Cardiac muscle cell (in vitro differentiated cells and primary cell): ENCODE data around the gene FOXD1. TPM values are rescaled to one million over a fixed set of nuclear protein-coding genes. Genes with fewer than 3 reads are reported as not detected.

ENCODE experiments used
- DNase-seq, 2 donors: peaks; one replicate each; pipeline versions ENCODE4 v3.0.0 to v3.0.0-alpha.2; 2010 to 2017; ENCODE audit warnings: low read depth in 1 of 2, low spot score in 1 of 2
- H3K27ac ChIP-seq: fragments of 200-600 bp; sonication (generic); 2 replicates; pipeline ENCODE4 v1.5.1; 2016
- H3K27me3 ChIP-seq: fragments of 200-600 bp; sonication (generic); 2 replicates; pipeline ENCODE4 v1.6.0; 2016; ENCODE audit warnings: control low read depth
- H3K36me3 ChIP-seq: fragments of 200-600 bp; sonication (generic); 2 replicates; pipeline ENCODE4 v1.5.1; 2016; ENCODE audit warnings: control low read depth
- H3K4me1 ChIP-seq: fragments of 200-600 bp; sonication (generic); 2 replicates; pipeline ENCODE4 v1.8.1; 2017; ENCODE audit warnings: low read depth, mild to moderate bottlenecking, mixed run types
- H3K4me3 ChIP-seq: fragments of 200-600 bp; sonication (generic); 2 replicates; pipeline ENCODE4 v1.5.1; 2016; ENCODE audit warnings: mild to moderate bottlenecking
- H3K9me3 ChIP-seq: fragments of 200-600 bp; sonication (generic); 2 replicates; pipeline ENCODE4 v1.5.1; 2017; ENCODE audit warnings: low read depth, mild to moderate bottlenecking, control low read depth
- CTCF ChIP-seq: IDR thresholded peaks from 2 replicates; pipeline ENCODE4 v1.5.1; 2012; ENCODE audit warnings: low read depth, mild to moderate bottlenecking, low read length
- polyA plus RNA-seq: library from polyadenylated mRNA; unstranded; fragments of >200 nt; fragmentation: Nextera tagmentation; extraction: Ambion mirVana; gene quantifications from 2 replicates; pipeline ENCODE4 v1.2.1, GENCODE V29; 2016
- total RNA-seq: library from RNA; depleted of rRNA; stranded (reverse); fragments of >200 nt; gene quantifications from 2 replicates; pipeline ENCODE4 v1.2.3, GENCODE V29; 2016

Gene FOXD1
- total and polyA plus RNA-seq, 2 experiments from 2014 or later = 0.28 TPM; not detected in 1

GRCh38 chr5:73433982-73434342 lies 14.6 kb downstream of the FOXD1 start:
- no peak for DNase-seq

DNA sequence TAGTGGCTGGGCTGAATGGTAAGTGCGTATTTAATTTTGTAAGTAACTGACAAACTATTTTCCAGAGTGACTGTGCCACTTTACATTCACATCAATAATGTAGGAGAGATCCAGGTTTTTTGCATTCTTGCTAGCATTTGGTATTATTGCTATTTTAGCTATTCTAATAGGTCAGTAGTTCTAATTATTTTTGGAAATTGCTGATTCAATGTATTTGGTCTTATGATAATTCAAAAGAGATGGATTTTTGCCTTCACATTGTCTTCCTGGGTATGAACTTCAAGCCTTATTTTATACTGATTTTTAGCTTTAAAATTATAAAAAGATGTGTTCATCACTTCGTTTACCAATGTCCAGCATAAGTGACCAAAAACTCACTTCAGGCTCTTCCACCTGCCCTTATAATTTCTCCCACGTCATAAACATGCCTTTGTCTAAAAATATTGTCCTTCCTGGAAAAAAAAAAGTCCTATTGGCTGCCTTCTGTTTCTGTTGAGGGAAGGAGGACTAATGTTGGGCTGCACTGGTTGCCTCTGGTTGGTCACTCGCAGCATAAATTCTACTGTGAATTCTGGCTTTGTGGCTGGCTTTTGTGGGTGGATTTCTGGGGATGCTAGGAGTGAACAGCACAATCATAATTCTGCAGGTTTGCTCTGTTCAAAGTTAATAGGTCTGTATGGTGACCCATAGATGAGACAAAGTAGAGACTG lies 15.2 kb downstream of the FOXD1 start:
- no peak for DNase-seq
- H3K27ac ChIP-seq = no peak overlapping the region
- no peak overlapping the region for H3K4me3 ChIP-seq
- no peaks in the 10 kb centered on the region for H3K4me1 ChIP-seq
- H3K27me3 ChIP-seq = peaks cover 99% of the 10 kb centered on the region
- no peaks in the 10 kb centered on the region for H3K36me3 ChIP-seq
- TF ChIP-seq CTCF = no peak
- H3K9me3 ChIP-seq = no peaks in the 10 kb centered on the region

More at GRCh38 chr5:73433982-73434342, 14.6 kb downstream of the FOXD1 start:
- H3K4me1 ChIP-seq = no peaks in the 10 kb centered on the region
- H3K27ac ChIP-seq = no peak overlapping the region
- H3K36me3 ChIP-seq = no peaks in the 10 kb centered on the region
- H3K9me3 ChIP-seq = no peaks in the 10 kb centered on the region
- H3K27me3 ChIP-seq = peaks cover 99% of the 10 kb centered on the region
- TF ChIP-seq CTCF = no peak
- no peak overlapping the region for H3K4me3 ChIP-seq

GRCh38 chr5:73431204-73431851 lies 17.2 kb downstream of the FOXD1 start:
- TF ChIP-seq CTCF = no peak

DNA sequence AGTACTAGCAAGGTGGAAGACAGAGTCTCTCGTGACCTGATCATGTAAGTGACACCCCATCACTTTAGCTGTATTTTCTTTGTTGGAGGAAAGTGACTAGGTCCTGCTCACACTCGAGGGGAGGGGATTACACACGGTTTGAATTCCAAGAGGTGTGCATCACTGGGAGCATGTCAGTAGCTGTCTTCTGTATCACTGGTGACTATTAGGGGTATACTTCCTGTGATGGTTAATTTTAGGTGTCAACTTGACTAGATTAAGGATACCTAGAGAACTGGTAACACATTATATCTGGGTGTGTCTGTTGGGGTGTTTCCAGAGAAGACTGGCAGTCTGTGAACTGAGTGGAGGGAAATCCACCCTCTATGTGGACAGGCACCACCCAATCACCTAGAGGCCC lies 22.5 kb downstream of the FOXD1 start:
- no peak for DNase-seq
- Histone ChIP-seq H3K27ac (no peak overlapping the region), H3K36me3 (no peaks in the 10 kb centered on the region), H3K9me3 (no peaks in the 10 kb centered on the region), H3K27me3 (peaks cover 99% of the 10 kb centered on the region), H3K4me1 (no peaks in the 10 kb centered on the region), H3K4me3 (no peak overlapping the region)
- no peak for TF ChIP-seq CTCF

More at GRCh38 chr5:73431204-73431851, 17.2 kb downstream of the FOXD1 start:
- Histone ChIP-seq H3K36me3 (no peaks in the 10 kb centered on the region), H3K27ac (no peak overlapping the region), H3K9me3 (no peaks in the 10 kb centered on the region), H3K27me3 (peaks cover 99% of the 10 kb centered on the region), H3K4me3 (no peak overlapping the region), H3K4me1 (no peaks in the 10 kb centered on the region)
- no peak for DNase-seq

DNA sequence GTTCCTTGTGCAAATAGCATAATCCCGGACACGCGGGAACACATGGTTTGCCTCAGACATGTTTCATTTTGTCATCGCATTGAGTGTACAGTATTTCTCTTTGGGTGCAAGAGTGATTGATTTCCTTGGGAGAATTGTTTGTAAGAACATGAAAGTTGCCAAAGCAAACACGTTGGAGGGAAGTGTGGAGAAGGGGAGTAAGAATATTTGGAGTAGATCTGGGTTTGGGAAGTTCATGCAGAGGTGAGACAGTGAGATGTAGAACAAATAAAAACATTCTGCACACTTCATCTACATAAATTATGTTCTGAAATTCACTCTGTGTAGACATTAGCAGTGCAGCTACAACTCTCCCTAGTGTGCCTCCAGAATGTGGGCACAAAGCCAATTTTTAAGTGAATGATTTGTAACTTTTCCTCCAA lies 24.0 kb downstream of the FOXD1 start:
- H3K4me3 ChIP-seq = no peak overlapping the region
- no peaks in the 10 kb centered on the region for H3K9me3 ChIP-seq
- no peak for TF ChIP-seq CTCF
- H3K4me1 ChIP-seq = no peaks in the 10 kb centered on the region
- DNase-seq = no peak
- H3K27ac ChIP-seq = no peak overlapping the region
- peaks cover 100% of the 10 kb centered on the region for H3K27me3 ChIP-seq
- no peaks in the 10 kb centered on the region for H3K36me3 ChIP-seq
